Measurements from ENCODE around the gene FHIP1B. TPM values are rescaled to one million over a fixed set of nuclear protein-coding genes. Genes with fewer than 3 reads are reported as not detected.

FHIP1B gene
- total RNA-seq, 1 experiment from 2014 or later, result 42.8 TPM

DNA sequence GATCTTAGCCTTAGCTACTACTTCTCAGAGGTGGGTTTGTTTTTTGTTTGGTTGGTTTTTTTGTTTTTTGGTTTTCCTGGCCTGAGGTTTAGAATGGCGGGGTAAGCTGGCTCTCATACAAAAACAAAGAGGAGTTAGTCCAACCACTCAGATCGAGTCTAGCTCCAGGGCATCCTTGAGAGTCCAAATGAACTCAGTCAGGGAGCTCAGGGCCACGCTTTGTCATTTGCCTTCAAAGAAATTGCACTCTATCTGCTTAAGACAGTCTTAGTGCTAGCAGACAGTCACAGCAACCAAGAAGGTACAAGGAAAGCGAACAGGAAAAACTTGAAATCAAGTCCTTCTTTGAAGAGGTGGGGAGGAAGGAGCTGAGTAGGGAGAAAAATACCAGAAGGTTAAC lies 17.9 kb downstream of the FHIP1B start:
- H3K27ac ChIP-seq (ENCODE audit: low read length), result no peak overlapping the region
- no peaks in the 10 kb centered on the region for H3K9me3 ChIP-seq (ENCODE audit: control insufficient read depth, insufficient read depth, low read depth, low read length)
- ATAC-seq (no peak), DNase-seq (ENCODE audit: low read depth, low spot score) (no peak)
- BruUV-seq (replicated peaks), result TSS peak; percentile 2
- intact Hi-C loops (cut with micrococcal nuclease; ENCODE audit: unreplicated experiment) (no loop called here), in situ Hi-C loops (cut with HindIII; ENCODE audit: low pct_unique_long_range_greater_than_20kb, low sequenced_read_pairs) (no loop called here)
- H3K27me3 ChIP-seq (ENCODE audit: control insufficient read depth, insufficient read depth, low read length), result no peaks in the 10 kb centered on the region
- H3K4me1 ChIP-seq (ENCODE audit: control insufficient read depth, insufficient read depth, low read length), result no peaks in the 10 kb centered on the region
- H3K36me3 ChIP-seq (ENCODE audit: control insufficient read depth, insufficient read depth, low read length), result peaks cover 10% of the 10 kb centered on the region; the same call in 1 of the 2 replicates
- POLR2A ChIA-PET, result interaction anchor here (0.6 kb wide), 1 partner anchor 18 kb away, joined by 3 read pairs; the partner anchor contains the start of gene FHIP1B
- H3K4me3 ChIP-seq (ENCODE audit: low read depth in 2 of 2, low read length in 2 of 2), result no peak overlapping the region
- CTCF ChIA-PET, result no interaction called here
- TF ChIP-seq POLR2AphosphoS5 (IDR thresholded peaks at IDR 0.05; ENCODE audit: low read depth, low read length) (no peak), TCF7L2 (IDR thresholded peaks at IDR 0.05; ENCODE audit: low read depth, low read length) (no peak), SIN3A (IDR thresholded peaks at IDR 0.05; ENCODE audit: borderline replicate concordance, insufficient read depth, low read depth, low read length) (no peak)
- TF ChIP-seq, protein P1, sequence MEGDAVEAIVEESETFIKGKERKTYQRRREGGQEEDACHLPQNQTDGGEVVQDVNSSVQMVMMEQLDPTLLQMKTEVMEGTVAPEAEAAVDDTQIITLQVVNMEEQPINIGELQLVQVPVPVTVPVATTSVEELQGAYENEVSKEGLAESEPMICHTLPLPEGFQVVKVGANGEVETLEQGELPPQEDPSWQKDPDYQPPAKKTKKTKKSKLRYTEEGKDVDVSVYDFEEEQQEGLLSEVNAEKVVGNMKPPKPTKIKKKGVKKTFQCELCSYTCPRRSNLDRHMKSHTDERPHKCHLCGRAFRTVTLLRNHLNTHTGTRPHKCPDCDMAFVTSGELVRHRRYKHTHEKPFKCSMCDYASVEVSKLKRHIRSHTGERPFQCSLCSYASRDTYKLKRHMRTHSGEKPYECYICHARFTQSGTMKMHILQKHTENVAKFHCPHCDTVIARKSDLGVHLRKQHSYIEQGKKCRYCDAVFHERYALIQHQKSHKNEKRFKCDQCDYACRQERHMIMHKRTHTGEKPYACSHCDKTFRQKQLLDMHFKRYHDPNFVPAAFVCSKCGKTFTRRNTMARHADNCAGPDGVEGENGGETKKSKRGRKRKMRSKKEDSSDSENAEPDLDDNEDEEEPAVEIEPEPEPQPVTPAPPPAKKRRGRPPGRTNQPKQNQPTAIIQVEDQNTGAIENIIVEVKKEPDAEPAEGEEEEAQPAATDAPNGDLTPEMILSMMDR (IDR thresholded peaks at IDR 0.05), result no peak
- TF ChIP-seq, protein P2, sequence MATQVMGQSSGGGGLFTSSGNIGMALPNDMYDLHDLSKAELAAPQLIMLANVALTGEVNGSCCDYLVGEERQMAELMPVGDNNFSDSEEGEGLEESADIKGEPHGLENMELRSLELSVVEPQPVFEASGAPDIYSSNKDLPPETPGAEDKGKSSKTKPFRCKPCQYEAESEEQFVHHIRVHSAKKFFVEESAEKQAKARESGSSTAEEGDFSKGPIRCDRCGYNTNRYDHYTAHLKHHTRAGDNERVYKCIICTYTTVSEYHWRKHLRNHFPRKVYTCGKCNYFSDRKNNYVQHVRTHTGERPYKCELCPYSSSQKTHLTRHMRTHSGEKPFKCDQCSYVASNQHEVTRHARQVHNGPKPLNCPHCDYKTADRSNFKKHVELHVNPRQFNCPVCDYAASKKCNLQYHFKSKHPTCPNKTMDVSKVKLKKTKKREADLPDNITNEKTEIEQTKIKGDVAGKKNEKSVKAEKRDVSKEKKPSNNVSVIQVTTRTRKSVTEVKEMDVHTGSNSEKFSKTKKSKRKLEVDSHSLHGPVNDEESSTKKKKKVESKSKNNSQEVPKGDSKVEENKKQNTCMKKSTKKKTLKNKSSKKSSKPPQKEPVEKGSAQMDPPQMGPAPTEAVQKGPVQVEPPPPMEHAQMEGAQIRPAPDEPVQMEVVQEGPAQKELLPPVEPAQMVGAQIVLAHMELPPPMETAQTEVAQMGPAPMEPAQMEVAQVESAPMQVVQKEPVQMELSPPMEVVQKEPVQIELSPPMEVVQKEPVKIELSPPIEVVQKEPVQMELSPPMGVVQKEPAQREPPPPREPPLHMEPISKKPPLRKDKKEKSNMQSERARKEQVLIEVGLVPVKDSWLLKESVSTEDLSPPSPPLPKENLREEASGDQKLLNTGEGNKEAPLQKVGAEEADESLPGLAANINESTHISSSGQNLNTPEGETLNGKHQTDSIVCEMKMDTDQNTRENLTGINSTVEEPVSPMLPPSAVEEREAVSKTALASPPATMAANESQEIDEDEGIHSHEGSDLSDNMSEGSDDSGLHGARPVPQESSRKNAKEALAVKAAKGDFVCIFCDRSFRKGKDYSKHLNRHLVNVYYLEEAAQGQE (IDR thresholded peaks at IDR 0.05; ENCODE audit: insufficient read depth in 1 of 2, low read depth in 2 of 2, low read length in 1 of 2), result no peak

DNA sequence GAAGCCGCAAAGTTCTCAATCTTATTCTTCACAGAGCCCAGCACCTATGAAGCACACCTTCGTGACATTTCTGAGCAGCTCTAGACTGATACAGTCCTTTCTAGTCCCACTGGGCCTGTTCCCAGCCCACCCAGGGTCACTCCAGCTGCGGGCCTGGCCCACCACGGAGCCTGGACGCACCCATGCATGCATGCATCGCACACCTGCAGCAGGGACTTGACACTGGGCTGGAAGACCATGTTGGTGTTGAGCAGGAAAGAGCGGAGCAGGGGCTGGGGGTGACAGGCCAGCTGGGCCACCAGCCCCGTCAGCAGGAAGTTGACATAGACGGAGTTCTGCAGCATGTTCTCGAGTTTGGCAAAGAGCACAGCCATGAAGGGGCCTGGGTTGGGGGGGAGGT lies 19.9 kb downstream of the FHIP1B start:
- in situ Hi-C loops (cut with HindIII; ENCODE audit: low pct_unique_long_range_greater_than_20kb, low sequenced_read_pairs) (no loop called here), intact Hi-C loops (cut with micrococcal nuclease; ENCODE audit: unreplicated experiment) (no loop called here)
- TF ChIP-seq SIN3A (IDR thresholded peaks at IDR 0.05; ENCODE audit: borderline replicate concordance, insufficient read depth, low read depth, low read length) (no peak), TCF7L2 (IDR thresholded peaks at IDR 0.05; ENCODE audit: low read depth, low read length) (no peak)
- TF ChIP-seq, protein P1 (IDR thresholded peaks at IDR 0.05), result no peak
- ATAC-seq (no peak), DNase-seq (ENCODE audit: low read depth, low spot score) (no peak)
- no peak overlapping the region for H3K4me3 ChIP-seq (ENCODE audit: low read depth in 2 of 2, low read length in 2 of 2)
- H3K36me3 ChIP-seq (ENCODE audit: control insufficient read depth, insufficient read depth, low read length), result peaks cover 8% of the 10 kb centered on the region; the same call in 1 of the 2 replicates
- no peak overlapping the region for H3K27ac ChIP-seq (ENCODE audit: low read length)
- ChIA-PET CTCF (no interaction called here), POLR2A (no interaction called here)
- H3K4me1 ChIP-seq (ENCODE audit: control insufficient read depth, insufficient read depth, low read length), result no peaks in the 10 kb centered on the region
- BruUV-seq (replicated peaks), result no TSS peak
- no peaks in the 10 kb centered on the region for H3K9me3 ChIP-seq (ENCODE audit: control insufficient read depth, insufficient read depth, low read depth, low read length)
- no peaks in the 10 kb centered on the region for H3K27me3 ChIP-seq (ENCODE audit: control insufficient read depth, insufficient read depth, low read length)

All from Panc1 (cell line).